ENCODE measurements around the gene SERPINA4.

Gene SERPINA4, protein sequence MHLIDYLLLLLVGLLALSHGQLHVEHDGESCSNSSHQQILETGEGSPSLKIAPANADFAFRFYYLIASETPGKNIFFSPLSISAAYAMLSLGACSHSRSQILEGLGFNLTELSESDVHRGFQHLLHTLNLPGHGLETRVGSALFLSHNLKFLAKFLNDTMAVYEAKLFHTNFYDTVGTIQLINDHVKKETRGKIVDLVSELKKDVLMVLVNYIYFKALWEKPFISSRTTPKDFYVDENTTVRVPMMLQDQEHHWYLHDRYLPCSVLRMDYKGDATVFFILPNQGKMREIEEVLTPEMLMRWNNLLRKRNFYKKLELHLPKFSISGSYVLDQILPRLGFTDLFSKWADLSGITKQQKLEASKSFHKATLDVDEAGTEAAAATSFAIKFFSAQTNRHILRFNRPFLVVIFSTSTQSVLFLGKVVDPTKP

DNA sequence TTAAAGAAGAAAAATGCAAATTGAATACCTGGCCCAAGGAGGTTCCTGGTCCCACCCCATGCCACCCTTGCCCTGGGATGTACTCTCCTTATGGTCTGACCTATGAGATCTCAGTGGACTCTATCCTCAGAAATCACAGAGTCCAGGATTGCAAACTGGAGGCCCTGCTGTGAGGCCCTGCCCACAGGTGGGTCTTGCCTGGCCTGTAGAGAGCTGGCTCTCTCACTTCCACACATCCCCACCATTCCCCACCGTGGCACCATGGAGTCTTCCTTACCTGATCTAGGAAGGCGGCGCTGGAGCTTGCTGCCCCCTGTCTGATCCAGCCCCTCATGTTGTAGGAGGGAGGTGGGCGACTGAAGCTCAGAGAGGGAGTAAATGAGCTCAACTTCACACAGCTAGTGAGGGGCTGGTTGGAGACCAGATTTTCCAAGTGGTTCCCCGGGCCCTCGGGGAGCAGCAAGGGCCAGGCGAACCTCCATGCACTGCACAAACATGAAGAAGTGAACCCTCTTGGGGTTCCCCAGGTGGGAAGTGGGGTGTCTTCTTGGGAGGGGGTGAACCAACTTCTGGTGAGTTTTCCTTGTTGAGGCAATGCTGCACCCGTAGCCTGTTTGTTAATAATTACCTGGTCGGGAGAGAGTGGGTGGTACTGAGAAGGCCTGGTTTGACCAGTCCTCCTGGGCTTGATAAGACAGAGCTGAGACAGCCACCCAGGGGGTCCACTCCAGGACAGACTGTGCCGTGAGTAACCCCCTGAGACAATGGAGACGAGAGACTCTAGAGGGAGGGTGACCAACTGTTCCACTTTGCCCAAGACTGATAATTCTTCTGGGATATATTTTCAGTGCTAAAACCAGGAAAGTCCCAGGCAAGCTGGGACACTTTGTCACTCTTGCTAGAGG is at the start of gene SERPINA4:
Gene SERPINA4 (plus strand): TSS at position 692 of the 905 bp plus-strand sequence. CDS start 2,041 bp downstream, outside the sequence.
- no peak for DNase-seq (ENCODE audit: low read depth in 2 of 2)

GRCh38 chr14:94514351-94514750 is 46.9 kb upstream of the SERPINA4 start:
- no peak for DNase-seq (ENCODE audit: low read depth in 2 of 2)

DNA sequence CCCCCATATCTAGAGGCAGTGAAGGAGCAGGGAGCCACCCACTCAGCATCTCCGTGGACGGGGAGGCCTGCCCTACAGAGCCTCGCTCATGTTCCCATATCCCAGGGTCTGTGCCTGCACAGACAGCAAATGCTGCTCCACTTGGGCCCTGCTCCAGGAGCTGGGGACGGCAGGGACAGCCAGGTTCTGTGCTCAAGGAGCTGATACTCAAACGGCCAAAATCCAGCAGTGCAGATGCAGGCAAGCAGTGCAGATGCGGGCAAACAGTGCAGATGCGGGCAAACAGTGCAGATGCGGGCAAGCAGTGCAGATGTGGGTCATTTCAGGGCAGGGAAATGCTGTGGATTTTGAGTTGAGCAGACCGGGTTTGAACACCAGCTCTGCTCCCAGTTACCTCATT is 45.8 kb upstream of the SERPINA4 start:
- no peak for DNase-seq (ENCODE audit: low read depth in 2 of 2)

GRCh38 chr14:94515856-94516255 is 45.4 kb upstream of the SERPINA4 start:
- DNase-seq (ENCODE audit: low read depth in 2 of 2) = no peak

DNA sequence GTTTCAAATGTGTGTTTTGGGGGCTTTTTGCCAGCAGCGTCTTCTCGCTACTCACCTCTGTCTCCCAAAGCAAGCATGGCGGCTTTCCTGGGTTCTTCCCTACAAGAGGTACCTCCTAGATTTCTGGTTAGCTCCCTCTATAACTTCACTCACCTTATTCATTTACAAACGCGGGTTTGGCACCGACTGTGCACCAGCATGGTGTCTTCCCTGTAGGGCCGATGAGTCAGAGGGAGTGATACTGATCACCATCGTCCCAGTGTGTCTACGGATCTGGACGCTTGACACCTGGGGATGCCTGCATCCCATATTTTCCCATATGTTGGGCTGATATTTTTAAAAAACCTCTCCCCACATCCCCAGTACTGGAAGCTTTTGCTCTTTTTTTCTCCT is 44.0 kb upstream of the SERPINA4 start:
- DNase-seq (ENCODE audit: low read depth in 2 of 2) = no peak

DNA sequence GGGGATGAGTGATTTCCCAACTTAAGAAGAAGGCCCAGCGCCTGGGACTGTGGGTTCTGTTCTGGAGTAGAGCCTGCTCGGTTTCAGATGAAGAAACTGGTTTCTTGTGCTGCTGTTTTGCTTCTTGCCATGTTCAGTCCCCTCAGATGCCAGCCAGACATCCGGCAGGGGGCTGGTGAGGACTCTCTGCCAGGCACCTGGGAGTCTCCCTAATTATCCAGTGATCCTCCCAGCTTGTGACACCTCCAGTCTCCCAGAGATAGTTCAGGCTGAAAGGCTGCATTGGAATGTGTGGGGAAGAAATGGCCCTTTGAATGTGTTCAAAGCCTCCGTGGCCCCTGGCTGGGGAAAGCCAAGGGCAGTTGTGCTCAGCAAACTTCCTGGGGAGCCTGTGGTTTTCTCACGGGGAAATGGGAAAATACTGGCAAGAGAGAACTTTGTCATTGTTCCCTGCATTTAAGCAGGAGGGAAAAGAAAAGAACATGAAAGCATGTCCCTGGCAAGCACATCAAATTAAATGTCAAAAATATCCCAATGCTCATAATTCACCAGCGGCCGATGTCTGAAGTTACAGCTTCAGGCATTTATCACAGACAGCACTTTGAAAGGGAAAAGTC is 43.5 kb upstream of the SERPINA4 start:
- DNase-seq (ENCODE audit: low read depth in 2 of 2) = no peak

- no peak for DNase-seq (ENCODE audit: low read depth in 2 of 2)
Measured at GRCh38 chr14:94521375-94522114, 39.7 kb upstream of the SERPINA4 start.

DNA sequence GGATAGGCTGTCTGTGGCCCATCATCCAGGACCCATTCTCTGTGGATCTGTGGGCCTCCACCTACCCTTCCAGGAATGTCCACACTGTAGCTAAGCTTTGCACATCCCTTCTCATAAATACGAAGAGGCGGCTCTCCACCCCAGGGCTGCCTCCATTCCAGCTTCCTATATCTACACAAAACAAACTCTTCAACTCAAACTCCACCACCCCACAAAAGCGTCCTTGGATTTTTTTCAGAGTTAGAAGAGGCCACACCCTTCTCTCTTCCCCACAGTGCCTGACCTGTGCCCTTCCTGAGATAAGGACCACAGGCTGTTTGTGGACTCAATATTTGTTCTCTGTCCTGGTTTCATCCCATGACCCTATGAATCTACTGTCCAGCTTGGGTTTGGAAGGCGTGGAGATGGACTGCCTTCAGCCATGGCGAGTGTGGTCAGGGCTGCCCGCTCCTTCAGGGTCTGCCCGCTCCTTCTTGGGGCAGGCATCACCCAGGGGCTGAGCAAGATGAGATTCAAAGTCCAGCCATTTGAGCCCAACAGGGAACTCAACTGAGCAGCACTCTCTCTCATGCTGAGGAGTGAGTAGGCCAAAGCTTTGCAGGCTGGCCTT is 39.0 kb upstream of the SERPINA4 start:
- no peak for DNase-seq (ENCODE audit: low read depth in 2 of 2)

GRCh38 chr14:94523265-94523664 is 38.0 kb upstream of the SERPINA4 start:
- DNase-seq (ENCODE audit: low read depth in 2 of 2) = no peak

GRCh38 chr14:94524093-94524492 is 37.1 kb upstream of the SERPINA4 start:
- no peak for DNase-seq (ENCODE audit: low read depth in 2 of 2)

DNA sequence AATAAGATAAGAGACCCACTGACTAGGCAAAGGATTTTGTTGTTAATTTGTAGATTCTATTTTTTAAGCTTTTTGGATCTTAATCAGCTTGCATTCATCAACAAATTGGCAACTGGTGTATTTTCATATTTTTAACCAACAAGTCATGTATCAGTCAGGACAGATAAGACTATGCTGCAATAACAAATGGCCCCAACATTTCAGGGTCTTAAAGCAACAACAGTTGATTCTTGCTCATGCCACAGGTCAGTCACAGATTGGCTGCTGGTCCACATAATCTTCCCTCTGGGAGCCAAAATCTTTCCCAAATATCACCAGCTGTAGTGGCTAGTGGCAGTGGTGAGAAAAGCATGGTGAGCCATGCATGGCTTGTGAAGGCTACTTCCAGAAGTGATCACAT is 30.1 kb upstream of the SERPINA4 start:
- no peak for DNase-seq (ENCODE audit: low read depth in 2 of 2)

DNA sequence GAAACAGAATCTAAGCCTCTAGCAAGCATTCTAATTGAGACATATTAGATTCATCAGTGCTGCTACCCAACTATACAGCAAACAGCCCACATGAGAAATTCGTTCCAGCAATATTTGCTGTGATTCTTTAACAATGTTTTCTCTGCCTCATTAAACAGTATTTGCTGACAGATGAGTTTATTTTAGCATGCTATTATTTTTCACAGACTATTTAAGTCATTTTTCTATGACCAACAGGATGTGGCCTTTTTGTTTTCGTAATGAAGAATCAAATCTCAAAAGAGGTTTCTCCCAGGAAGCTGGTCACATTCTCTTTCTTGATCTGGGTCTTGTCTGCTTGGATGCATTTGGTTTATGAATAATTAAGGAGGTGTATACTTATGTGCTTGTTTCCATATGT is 28.8 kb upstream of the SERPINA4 start:
- no peak for DNase-seq (ENCODE audit: low read depth in 2 of 2)

DNA sequence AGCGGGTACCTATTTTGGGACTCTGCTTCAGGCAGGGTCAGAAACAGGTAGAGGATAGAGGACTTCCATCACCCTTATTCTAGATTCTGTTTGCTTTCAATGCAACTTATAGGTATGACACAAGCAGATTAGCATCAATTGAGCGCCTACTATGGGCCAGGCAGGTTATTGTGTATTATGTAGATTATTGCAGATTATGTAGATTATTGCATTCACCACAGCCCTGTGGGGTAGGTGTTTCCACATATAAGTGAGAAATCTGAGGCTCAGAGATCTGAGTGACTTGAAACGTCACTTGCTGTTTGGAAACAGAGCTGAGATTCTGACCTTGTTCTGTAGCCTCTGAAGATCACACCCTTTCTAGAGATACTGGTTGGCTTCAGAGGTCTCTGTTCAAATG is 25.7 kb upstream of the SERPINA4 start:
- DNase-seq (ENCODE audit: low read depth in 2 of 2) = no peak

DNA sequence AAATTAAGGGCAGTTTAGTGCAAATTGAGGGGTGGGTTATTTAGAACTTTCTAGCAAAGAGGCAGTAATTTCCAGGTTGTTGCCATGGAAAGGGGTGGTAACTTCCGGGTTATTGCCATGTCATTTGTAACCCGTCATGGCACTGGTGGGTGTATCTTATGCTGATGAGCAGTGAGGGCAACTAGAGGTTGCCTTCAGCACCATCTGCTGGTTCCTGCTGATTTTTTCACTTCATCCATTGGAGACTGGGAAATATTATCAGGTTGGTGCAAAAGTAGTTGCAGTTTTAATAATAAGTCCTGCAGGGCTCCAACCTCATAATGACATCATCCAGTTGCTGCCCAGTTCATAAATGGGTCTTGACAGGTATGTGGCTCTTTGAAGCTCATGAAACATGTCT is 24.4 kb upstream of the SERPINA4 start:
- DNase-seq (ENCODE audit: low read depth in 2 of 2) = no peak

DNA sequence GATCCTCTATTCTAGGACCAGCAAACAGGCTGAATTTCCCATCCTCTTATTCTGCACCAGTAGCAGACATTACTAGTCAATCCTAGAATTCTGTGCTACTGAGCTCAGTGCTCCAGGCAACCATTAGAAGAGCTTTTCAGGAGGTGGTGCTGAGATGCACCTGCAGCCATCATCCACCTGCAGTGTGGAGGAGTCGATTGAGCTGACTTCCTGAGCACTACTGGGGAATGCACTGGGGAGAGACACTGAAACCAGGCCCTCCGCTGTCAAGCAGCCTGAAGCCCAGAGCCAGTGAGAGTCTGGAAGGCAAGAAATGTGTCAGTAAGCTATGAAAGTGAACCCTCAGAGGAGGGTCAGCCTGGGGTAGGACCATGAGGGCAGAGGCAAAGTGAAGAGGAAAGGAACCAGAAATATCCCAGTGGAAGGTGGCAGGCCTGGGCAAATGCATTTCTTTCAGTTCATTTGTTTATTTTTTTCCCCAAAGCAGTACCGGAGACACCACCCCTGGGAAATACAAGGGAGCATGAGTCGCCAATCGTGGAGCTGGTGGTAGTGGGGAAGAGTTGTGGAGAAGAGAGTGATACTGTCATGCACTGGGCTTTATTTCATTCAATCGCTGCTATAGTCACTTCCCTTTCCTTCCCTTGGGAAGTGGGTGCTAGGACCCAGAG is 23.0 kb upstream of the SERPINA4 start:
- DNase-seq (ENCODE audit: low read depth in 2 of 2) = no peak

GRCh38 chr14:94539181-94539580 is 22.1 kb upstream of the SERPINA4 start:
- no peak for DNase-seq (ENCODE audit: low read depth in 2 of 2)

DNA sequence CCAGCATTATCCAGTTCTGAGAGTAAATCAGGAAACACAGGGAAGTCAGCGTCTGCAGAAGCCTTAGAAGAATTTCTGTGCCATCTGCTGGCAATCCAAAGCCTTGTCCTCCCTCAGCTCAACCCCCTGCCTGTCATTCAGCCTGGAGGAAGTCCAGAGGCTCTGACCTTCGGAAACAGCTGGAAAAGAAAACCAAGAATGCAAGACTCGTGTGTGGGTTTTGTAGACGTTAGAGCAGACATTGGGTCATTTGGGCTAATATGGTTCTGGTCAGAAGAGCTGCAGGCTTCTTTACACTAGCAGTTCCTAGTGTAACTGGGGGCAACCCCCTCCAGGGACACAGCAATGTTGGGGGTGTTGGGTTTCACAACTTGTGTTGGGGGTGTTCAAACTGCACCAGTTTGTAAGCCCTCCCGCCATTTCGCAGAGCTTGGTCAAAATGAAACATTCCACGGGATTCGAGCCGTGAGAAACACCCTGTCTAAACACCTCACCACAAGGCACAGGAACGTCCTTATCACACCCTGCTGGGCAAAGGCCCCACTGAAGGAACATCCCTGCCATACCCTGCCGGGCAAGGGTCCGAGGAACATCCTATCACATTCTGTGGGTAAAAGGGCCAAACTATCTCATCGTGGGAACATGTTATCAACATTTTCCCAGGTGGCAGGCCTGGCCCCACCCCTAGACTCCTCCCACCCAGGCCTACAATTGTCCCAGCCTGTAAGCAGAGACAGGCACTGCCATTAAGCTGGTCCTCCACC is 21.0 kb upstream of the SERPINA4 start:
- no peak for DNase-seq (ENCODE audit: low read depth in 2 of 2)

DNA sequence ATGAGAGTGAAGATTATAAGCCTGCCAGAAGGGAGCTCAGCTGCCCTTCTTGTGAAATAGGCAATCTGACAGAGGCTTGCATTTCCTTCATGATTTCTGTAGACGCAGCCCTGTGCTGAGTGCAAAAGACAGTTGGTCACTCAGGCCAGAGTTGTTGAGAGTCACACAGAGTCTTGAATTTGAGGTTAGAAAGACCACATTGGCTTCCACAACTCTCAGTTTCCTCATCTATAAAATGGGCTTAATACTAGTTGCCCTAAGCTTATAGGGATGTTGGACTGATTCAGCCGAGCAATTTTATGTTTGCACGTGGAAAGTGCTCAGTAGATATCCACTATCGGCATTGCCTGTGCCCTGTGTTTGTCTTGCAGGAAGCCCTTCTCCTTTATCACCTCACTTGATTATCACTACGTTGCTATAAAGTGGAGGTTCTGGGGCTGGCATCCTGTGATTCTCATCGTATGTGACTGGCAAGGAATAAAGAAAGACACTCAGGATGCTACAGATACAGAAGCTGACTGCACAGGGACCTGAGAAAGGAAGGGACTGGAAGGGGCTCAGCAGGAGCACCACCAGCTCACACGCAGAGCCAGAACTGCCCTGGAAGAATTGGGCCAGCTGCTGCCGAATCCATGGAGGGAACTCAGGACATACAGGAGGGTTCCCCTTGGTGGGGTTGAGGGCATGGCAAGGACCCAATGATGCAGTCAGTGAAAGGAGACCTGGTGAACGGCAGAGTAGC is 19.8 kb upstream of the SERPINA4 start:
- DNase-seq (ENCODE audit: low read depth in 2 of 2) = no peak
